Measurements from ENCODE around the gene DLGAP4.

GRCh38 chr20:36541227-36541767 lies 235.2 kb downstream of the DLGAP4 start, which contains the start of gene MYL9:
- TF ChIP-seq CTCF (IDR thresholded peaks at IDR 0.05) (no peak), POLR2A (IDR thresholded peaks at IDR 0.05) (peak in 1 of 2 donors; percentile 50)
